Pericardium fibroblast (primary cell): ENCODE data around the gene CNTNAP3. TPM values are rescaled to one million over a fixed set of nuclear protein-coding genes. Genes with fewer than 3 reads are reported as not detected.

Source experiments
- total RNA-seq: library from RNA; depleted of rRNA; stranded (reverse); fragments of >200 nt; gene quantifications from 2 replicates; pipeline ENCODE4 v1.2.3, GENCODE V29; 2015

Gene CNTNAP3
- total RNA-seq = 2.8 and 3.6 TPM in 2 replicates

DNA sequence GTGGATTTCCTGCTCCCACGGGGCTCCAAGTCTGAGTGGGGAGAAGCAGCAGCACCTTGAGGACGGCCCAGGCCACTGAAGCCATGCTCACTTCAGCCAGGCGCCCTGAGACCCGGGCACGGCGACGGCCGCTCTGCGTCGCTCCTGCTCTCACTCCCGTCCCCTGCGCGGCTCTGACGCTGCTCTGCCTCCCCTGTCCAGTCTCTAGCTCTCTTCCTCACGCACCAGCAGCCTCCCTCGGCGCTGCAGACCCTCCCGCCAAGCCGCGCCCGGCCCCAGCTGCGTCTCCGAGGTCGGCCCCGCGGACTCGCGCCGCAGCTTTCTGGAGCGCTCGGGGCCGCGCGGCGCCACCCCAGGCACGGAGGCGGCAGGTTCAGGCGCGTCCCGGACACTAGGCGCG is at the start of gene CNTNAP3:
TSS of gene CNTNAP3 (minus strand) at position 188 of the 400 bp plus-strand sequence. CDS start at position 85, 103 bp downstream.

Other genes with a start within 250 kb of the CNTNAP3 start
- gene SPATA31A1, start 67.5 kb upstream of the CNTNAP3 start, total RNA-seq = not detected in 2 replicates